Smooth muscle cell (in vitro differentiated cells): ENCODE measurements around the gene RAPGEF1. TPM values are rescaled to one million over a fixed set of nuclear protein-coding genes. Genes with fewer than 3 reads are reported as not detected.

Experiments used
- DNase-seq: peaks from one replicate; lab custom pipeline; 2025; ENCODE audit not compliant: unreplicated experiment; lab: John Stamatoyannopoulos, UW
- H2AFZ ChIP-seq: fragments of 200-600 bp; sonication (generic); 2 replicates; pipeline ENCODE4 v1.6.0; 2016; ENCODE audit warnings: antibody characterized with exemption, low read depth, mild to moderate bottlenecking
- H3F3A ChIP-seq: fragments of 200-600 bp; sonication (generic); 2 replicates; pipeline ENCODE4 v1.6.0; 2017; ENCODE audit warnings: antibody characterized with exemption, low read depth
- H3K27ac ChIP-seq: fragments of 200-600 bp; sonication (generic); 2 replicates; pipeline ENCODE4 v1.5.1; 2016; ENCODE audit warnings: low read depth, mild to moderate bottlenecking
- H3K27me3 ChIP-seq: fragments of 200-600 bp; sonication (generic); 2 replicates; pipeline ENCODE4 v1.6.1; 2016; ENCODE audit warnings: low read depth, mild to moderate bottlenecking
- H3K36me3 ChIP-seq: fragments of 200-600 bp; sonication (generic); 2 replicates; pipeline ENCODE4 v1.5.1; 2016; ENCODE audit warnings: low read depth
- H3K4me1 ChIP-seq: fragments of 200-600 bp; sonication (generic); 2 replicates; pipeline ENCODE4 v1.5.1; 2016; ENCODE audit warnings: low read depth
- H3K4me2 ChIP-seq: fragments of 200-600 bp; sonication (generic); 2 replicates; pipeline ENCODE4 v1.6.0; 2016; ENCODE audit warnings: mild to moderate bottlenecking
- H3K4me3 ChIP-seq: fragments of 200-600 bp; sonication (generic); 2 replicates; pipeline ENCODE4 v1.5.1; 2016; ENCODE audit warnings: mild to moderate bottlenecking
- H3K79me2 ChIP-seq: fragments of 200-600 bp; sonication (generic); 2 replicates; pipeline ENCODE4 v1.6.0; 2016; ENCODE audit warnings: low read depth, mild to moderate bottlenecking
- H3K9ac ChIP-seq: fragments of 200-600 bp; sonication (generic); 2 replicates; pipeline ENCODE4 v1.6.0; 2016; ENCODE audit warnings: low read depth
- H3K9me3 ChIP-seq: fragments of 200-600 bp; sonication (generic); replicated peaks from 2 replicates; pipeline ENCODE4 v1.5.1; 2016; ENCODE audit warnings: low read depth
- H4K20me1 ChIP-seq: fragments of 200-600 bp; sonication (generic); 2 replicates; pipeline ENCODE4 v1.6.0; 2016; ENCODE audit warnings: low read depth
- CTCF ChIP-seq: fragments of 200-600 bp; sonication (generic); IDR thresholded peaks from 2 replicates; pipeline ENCODE4 v1.5.1; 2017; ENCODE audit warnings: borderline replicate concordance, mild to moderate bottlenecking, antibody characterized with exemption; ENCODE audit not compliant: insufficient read depth, poor library complexity, severe bottlenecking
- WGBS: methylation state at CpG from one replicate; pipeline ENCODE4 v1.1.7; 2016; ENCODE audit warnings: low lambda C conversion rate; 5-methylcytosine and 5-hydroxymethylcytosine counted together
- polyA plus RNA-seq: library from polyadenylated mRNA; unstranded; fragments of >200 nt; fragmentation: Nextera tagmentation; extraction: Ambion mirVana; gene quantifications from 2 replicates; pipeline ENCODE4 v1.2.1, GENCODE V29; 2016
- total RNA-seq: library from RNA; depleted of rRNA; stranded (reverse); fragments of >200 nt; gene quantifications from 2 replicates; pipeline ENCODE4 v1.2.3, GENCODE V29; 2014

The RAPGEF1 gene
- total and polyA plus RNA-seq, 2 experiments from 2014 or later = 16.4 to 17.8 TPM

- no peak overlapping the region for H3K27ac ChIP-seq
- 95% methylated on average over 10 of the region's 10 CpGs for WGBS
- no peaks in the 10 kb centered on the region for H3K4me1 ChIP-seq
- no peak overlapping the region for H3K9ac ChIP-seq
- no peaks in the 10 kb centered on the region for H3K27me3 ChIP-seq
- no peak overlapping the region for H2AFZ ChIP-seq
- H3K36me3 ChIP-seq = no peaks in the 10 kb centered on the region
- H3F3A ChIP-seq = no peaks in the 10 kb centered on the region
- no peak for TF ChIP-seq CTCF
- H4K20me1 ChIP-seq = no peaks in the 10 kb centered on the region
- DNase-seq = no peak
- H3K79me2 ChIP-seq = no peaks in the 10 kb centered on the region
- H3K9me3 ChIP-seq = no peaks in the 10 kb centered on the region
- no peak overlapping the region for H3K4me2 ChIP-seq
- H3K4me3 ChIP-seq = no peak overlapping the region
Observed at GRCh38 chr9:131582056-131582455, 157.8 kb downstream of the RAPGEF1 start.

GRCh38 chr9:131580358-131580757, 159.5 kb downstream of the RAPGEF1 start:
- no peaks in the 10 kb centered on the region for H3K4me1 ChIP-seq
- H3K4me2 ChIP-seq = no peak overlapping the region
- H3F3A ChIP-seq = no peaks in the 10 kb centered on the region
- H3K36me3 ChIP-seq = no peaks in the 10 kb centered on the region
- TF ChIP-seq CTCF = no peak
- no peak for DNase-seq
- no peaks in the 10 kb centered on the region for H3K27me3 ChIP-seq
- H3K4me3 ChIP-seq = no peak overlapping the region
- no peak overlapping the region for H3K27ac ChIP-seq
- H2AFZ ChIP-seq = no peak overlapping the region
- no peaks in the 10 kb centered on the region for H4K20me1 ChIP-seq
- 98% methylated on average over 9 of the region's 9 CpGs for WGBS
- no peaks in the 10 kb centered on the region for H3K79me2 ChIP-seq
- no peaks in the 10 kb centered on the region for H3K9me3 ChIP-seq
- no peak overlapping the region for H3K9ac ChIP-seq

- Histone ChIP-seq H3K27ac (no peak overlapping the region), H3F3A (no peaks in the 10 kb centered on the region), H3K4me1 (no peaks in the 10 kb centered on the region), H3K9ac (no peak overlapping the region), H3K4me2 (no peak overlapping the region), H3K9me3 (no peaks in the 10 kb centered on the region), H3K27me3 (no peaks in the 10 kb centered on the region), H2AFZ (no peak overlapping the region), H3K36me3 (no peaks in the 10 kb centered on the region), H3K4me3 (no peak overlapping the region), H4K20me1 (no peaks in the 10 kb centered on the region), H3K79me2 (no peaks in the 10 kb centered on the region)
- no peak for DNase-seq
- no peak for TF ChIP-seq CTCF
- 97% methylated on average over 8 of the region's 8 CpGs for WGBS
Observed at GRCh38 chr9:131579789-131580211, 160.1 kb downstream of the RAPGEF1 start.

GRCh38 chr9:131578731-131579504, 161.0 kb downstream of the RAPGEF1 start:
- H3K36me3 ChIP-seq = no peaks in the 10 kb centered on the region
- no peak overlapping the region for H3K9ac ChIP-seq
- H3K4me2 ChIP-seq = no peak overlapping the region
- no peaks in the 10 kb centered on the region for H3K4me1 ChIP-seq
- no peak overlapping the region for H3K4me3 ChIP-seq
- H2AFZ ChIP-seq = no peak overlapping the region
- no peaks in the 10 kb centered on the region for H3K79me2 ChIP-seq
- no peaks in the 10 kb centered on the region for H3K9me3 ChIP-seq
- H3K27me3 ChIP-seq = no peaks in the 10 kb centered on the region
- TF ChIP-seq CTCF = no peak
- H3F3A ChIP-seq = no peaks in the 10 kb centered on the region
- DNase-seq = no peak
- no peak overlapping the region for H3K27ac ChIP-seq
- no peaks in the 10 kb centered on the region for H4K20me1 ChIP-seq
- WGBS = 96% methylated on average over 25 of the region's 26 CpGs
